ENCODE measurements around the gene TXNRD2.
"Not testable (repeated sequence)": the region's sequence is repeated elsewhere in the genome, so short reads cannot be mapped to it uniquely, and the experiment has no call there.

Gene TXNRD2

GRCh38 chr22:19948057-19948760 lies 6.6 kb upstream of the TXNRD2 start:
- no peak for DNase-seq (ENCODE audit: low spot score)

DNA sequence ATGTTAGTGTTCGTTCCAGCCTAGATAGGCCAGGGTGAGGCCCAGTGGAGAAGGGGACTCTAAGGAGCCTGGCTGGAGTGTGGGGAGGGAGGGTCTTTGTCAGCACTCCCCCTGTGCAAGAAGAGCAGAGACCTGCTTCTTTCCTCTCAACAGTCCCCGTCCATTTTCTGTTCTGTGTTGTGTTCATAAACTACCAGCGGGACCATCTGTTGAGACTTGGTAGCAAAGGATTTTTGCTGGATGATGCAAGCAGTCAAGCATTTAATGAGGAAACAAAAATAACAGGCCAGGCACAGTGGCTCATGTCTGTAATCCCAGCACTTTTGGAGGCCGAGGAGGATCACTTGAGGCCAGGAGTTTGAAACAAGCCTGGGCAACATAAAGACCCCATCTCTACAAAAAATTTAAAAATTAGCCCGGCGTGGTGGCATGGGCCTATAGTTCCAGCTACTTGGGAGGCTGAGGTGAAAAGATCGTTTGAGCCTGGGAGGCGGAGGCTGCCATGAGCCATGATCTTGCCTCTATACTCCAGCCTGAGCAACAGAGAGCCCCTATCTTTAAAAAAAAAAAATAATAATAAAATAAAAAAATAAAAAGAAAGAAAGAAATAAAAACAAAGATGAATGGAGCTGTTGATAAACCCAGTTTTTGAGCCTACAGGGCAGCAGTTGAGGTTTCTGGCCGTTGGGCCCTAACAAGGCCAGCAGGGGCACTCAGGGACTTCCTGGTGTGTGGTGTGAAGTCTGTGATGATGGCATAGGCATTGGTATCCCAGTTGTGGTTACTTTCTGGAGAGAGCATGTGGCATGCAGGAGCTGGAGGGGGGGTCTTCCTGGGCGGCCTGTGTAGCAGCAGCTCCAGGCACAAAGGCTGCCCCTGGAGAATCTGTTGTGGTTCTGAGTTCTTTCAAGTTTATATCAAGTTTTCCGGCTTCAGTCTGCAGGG lies 1.7 kb upstream of the TXNRD2 start:
- DNase-seq (ENCODE audit: low spot score) = no peak

- no peak for DNase-seq (ENCODE audit: low spot score)
Observed at GRCh38 chr22:19942157-19943081, 801 bp upstream of the TXNRD2 start.

- DNase-seq (ENCODE audit: low spot score) = no peak
Observed at GRCh38 chr22:19940536-19941364, 868 bp downstream of the TXNRD2 start.

GRCh38 chr22:19937616-19938473 lies 3.8 kb downstream of the TXNRD2 start:
- DNase-seq (ENCODE audit: low spot score) = no peak

GRCh38 chr22:19936513-19936912 lies 5.1 kb downstream of the TXNRD2 start:
- DNase-seq (ENCODE audit: low spot score) = no peak

- DNase-seq (ENCODE audit: low spot score) = not testable (repeated sequence)
Observed at GRCh38 chr22:19935123-19935718, 6.4 kb downstream of the TXNRD2 start.

DNA sequence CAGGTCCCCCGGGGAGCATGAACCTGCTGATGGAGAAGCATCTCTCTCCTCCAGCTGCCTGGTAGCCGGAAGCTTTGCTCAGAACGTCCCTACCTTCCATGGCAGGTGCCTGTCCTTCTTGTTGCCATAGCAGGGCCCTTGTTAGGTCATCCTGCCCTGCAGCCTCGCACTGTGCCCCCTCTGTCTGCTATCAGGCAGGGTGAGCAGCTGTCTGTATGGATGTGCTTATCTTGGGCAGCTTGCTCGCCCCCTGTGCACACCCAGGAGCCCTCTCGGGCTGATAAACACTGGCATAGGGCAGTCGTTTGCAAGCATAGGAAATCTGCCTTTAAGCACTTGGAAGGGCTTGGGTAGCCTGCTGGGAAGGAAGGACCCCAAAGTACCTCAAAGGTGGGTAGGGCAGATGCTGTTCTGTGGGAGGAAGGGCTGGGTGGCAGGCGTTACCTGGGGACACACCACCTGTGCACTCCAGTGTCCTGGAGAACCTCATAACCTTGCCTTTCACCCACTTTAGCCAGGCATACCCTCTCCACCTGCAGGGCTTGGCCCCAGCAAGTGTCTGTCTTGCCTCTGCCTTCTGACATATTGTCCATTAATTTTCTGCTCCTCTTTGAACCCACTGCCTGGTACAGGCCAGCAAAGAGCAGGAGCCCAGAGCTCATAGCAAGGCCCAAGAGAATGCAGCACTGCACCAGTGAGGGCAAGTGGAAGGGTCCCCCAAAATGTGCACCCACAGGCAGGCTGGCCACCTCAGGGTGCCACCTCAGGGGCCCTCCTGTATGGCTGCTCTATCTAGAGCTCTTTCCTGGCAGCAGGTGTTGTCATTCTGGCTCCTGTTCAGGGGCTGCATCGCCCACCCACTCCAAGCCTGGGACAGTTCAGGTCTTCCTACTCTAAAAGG lies 8.0 kb downstream of the TXNRD2 start:
- no peak for DNase-seq (ENCODE audit: low spot score)

- no peak for DNase-seq (ENCODE audit: low spot score)
Observed at GRCh38 chr22:19932367-19933206, 9.0 kb downstream of the TXNRD2 start.

DNA sequence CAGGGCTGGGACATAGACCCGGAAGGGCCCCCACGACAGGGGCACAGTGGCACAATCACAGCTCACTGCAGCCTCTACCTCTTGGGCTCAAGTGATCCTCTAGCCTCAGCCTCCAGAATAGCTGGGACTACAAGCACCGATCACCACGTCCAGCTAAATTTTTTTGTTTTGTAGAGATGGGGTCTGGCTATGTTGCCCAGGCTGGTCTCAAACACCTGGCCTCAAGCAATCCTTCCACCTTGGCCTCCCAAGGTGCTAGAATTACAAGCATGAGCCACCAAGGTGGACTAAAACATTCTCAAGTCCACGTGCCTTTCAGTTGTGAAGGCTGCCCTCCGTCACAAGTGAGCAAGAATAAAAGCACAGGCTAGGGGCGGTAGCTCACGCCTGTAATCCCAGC lies 10.1 kb downstream of the TXNRD2 start:
- no peak for DNase-seq (ENCODE audit: low spot score)

DNA sequence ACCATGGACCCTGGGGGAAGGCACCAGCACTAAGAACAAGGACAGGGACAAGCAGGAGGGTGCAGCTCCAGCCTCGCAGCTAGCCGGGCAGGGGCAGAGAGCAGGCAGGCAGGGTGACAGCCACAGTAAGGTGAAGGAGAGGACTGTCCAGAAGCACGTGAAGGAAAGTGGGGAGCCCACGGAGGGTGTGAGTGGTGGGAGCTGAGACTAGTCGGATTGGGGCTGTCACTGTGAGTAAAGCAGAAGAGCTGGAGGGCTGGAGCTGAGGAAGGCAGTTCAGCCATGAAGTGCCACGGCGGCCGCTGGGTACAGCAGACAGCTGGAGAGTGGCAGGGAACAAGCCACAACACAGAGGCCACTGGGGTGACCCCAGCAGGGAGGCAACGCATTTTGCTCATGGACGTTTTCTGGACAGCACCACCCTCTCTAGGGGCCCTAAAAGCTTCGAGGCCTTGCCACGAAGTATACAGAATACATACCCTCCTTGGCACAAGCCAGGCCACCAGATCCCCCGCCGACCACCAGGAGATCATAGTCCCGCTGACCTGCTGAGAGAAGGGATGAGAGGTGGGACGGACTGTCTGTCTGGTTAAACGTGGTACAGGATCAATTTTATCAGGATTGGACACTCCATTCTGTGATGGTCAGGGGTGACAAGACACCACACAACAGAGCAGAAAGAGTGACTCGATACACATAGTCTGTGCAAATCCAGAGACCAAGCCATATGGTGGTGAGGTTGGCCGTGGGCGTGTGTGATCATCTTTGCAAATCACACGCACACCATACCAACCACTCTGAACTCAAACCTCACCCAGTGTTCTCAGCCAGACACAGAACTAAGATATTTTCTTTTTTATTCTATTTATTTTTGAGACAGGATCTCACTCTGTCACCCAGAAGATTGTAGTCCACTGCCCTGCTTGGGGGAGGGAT lies 10.8 kb downstream of the TXNRD2 start:
- no peak for DNase-seq (ENCODE audit: low spot score)

DNA sequence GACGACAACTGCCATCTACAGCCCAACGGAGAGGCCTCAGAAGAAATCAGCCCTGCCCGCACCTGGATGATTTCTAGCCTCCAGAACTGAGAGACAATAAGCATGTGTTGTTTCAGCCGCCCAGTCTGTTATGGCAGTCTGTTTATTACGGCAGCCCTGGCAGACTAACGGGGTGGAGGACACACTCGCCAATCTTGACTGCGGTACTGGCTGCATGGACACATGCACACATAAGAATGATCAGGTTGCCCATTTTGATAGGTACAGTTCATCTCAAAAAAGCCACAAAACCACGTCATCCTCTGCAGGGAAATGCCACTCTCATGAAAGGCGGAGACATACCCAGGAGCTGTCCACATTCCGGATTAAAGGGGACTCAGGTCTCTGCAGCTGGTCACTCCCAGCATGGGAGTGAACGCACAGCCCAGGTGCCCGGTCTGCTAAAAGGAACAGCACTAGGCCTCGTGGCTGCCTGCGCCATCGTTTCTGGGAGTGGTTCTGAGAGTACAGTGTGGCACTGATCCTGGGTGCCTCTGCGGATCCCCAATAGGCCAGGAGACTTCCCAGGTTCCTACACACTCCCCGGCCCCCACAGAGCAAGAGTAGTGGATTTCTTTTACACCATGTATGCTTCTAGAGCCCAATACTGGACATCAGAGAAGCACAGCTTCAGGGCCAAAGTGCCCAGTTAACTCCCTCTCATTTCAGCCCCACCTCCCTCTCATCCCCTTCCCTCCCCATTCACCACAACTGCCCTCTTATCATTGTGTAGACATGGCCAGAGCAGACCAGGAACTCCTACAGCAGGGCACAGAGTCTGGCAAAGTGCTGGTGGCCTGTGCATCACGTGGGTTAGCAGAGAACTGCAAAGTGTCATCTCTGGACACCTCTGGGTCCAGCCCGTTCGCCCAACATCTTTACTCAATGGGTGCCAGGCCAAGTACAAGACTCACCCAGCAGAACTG lies 11.8 kb downstream of the TXNRD2 start:
- no peak for DNase-seq (ENCODE audit: low spot score)

GRCh38 chr22:19928207-19928606 lies 13.4 kb downstream of the TXNRD2 start:
- no peak for DNase-seq (ENCODE audit: low spot score)

GRCh38 chr22:19927696-19928095 lies 13.9 kb downstream of the TXNRD2 start:
- DNase-seq (ENCODE audit: low spot score) = no peak

- not testable (repeated sequence) for DNase-seq (ENCODE audit: low spot score)
Observed at GRCh38 chr22:19926028-19926427, 15.6 kb downstream of the TXNRD2 start.

Data from putamen (tissue), 1 donor.